GM20000 (cell line): ENCODE data around the gene RFC5.
"Not testable (repeated sequence)": the region's sequence is repeated elsewhere in the genome, so short reads cannot be mapped to it uniquely, and the experiment has no call there.

Experiments used
- DNase-seq: peaks from one replicate; pipeline ENCODE4 v3.0.0; 2012; ENCODE audit warnings: low spot score
- TF ChIP-seq, protein P1 (sequence below): IDR thresholded peaks from 2 replicates; pipeline ENCODE4 v1.5.1; 2012; ENCODE audit warnings: mild to moderate bottlenecking, control low read depth; ENCODE audit errors: extremely low read depth, missing control alignments

Gene RFC5

DNA sequence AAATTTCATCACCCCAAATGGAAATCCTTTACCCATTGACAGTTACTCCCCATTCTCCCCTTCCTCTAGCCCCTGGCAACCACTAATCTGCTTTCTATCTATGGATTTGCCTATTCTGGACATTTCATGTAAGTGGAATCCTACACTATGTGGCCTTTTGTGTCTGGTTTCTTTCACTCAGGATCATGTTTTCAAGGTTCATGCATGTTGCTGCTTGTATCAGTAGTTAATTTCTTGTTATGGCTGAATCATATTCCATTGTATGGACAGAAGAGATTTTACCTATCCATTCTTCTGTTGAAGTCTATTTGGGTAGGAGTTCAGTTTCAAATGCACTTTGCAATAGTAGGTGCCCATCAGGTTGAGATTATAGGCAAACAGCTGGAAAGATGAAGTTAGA, 1.4 kb downstream of the RFC5 start:
- DNase-seq = no peak
- TF ChIP-seq, protein P1, sequence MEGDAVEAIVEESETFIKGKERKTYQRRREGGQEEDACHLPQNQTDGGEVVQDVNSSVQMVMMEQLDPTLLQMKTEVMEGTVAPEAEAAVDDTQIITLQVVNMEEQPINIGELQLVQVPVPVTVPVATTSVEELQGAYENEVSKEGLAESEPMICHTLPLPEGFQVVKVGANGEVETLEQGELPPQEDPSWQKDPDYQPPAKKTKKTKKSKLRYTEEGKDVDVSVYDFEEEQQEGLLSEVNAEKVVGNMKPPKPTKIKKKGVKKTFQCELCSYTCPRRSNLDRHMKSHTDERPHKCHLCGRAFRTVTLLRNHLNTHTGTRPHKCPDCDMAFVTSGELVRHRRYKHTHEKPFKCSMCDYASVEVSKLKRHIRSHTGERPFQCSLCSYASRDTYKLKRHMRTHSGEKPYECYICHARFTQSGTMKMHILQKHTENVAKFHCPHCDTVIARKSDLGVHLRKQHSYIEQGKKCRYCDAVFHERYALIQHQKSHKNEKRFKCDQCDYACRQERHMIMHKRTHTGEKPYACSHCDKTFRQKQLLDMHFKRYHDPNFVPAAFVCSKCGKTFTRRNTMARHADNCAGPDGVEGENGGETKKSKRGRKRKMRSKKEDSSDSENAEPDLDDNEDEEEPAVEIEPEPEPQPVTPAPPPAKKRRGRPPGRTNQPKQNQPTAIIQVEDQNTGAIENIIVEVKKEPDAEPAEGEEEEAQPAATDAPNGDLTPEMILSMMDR = no peak

DNA sequence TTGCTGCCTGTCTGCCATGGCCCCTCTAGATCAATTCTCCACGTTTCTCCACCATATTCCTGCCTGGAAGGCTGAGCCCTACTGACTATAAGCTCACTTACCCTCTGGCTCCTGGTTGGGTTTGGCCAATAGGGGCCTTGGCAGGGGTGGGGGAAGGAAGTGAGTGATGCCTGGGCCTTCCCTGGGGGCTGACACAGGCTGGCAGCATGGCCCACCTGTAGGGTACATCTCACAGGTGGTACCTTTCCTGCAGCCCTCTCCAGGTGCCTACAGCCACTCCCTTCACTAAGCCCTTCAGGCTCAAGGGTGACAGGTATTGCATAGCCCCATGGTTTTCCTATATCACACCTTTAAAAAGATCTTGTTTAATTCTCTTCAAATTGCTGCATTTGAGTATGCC, 3.5 kb downstream of the RFC5 start:
- DNase-seq = no peak
- TF ChIP-seq, protein P1 = no peak

DNA sequence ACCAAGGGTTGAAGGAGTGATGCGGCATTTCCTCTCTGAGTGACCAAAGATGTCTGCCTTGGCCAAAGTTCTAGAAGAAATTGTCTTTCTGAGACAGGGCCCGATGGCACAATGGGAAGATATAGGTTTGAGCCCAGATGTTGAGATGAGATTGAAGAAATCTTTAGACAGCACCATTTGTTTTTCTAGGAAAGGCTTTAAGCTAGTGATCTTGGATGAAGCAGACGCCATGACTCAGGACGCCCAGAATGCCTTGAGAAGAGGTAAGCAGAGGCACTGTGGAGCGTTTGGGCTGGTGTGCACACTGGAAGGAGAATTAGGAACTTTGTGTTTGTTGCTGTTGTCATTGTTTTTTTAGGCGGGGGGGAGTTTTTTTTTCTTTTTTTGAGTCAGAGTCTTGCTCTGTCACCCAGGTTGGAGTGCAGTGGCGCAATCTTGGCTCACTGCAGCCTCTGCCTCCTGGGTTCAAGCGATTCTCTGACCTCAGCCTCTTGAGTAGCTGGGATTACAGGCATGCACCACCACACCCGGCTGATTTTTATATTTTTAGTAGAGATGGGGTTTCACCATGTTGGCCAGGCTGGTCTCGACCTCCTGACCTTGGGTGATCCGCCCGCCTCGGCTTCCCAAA, 5.7 kb downstream of the RFC5 start:
- not testable (repeated sequence) for DNase-seq

- TF ChIP-seq, protein P1 = no peak
- no peak for DNase-seq
Measured at GRCh38 chr12:118022728-118023109, 6.2 kb downstream of the RFC5 start.

DNA sequence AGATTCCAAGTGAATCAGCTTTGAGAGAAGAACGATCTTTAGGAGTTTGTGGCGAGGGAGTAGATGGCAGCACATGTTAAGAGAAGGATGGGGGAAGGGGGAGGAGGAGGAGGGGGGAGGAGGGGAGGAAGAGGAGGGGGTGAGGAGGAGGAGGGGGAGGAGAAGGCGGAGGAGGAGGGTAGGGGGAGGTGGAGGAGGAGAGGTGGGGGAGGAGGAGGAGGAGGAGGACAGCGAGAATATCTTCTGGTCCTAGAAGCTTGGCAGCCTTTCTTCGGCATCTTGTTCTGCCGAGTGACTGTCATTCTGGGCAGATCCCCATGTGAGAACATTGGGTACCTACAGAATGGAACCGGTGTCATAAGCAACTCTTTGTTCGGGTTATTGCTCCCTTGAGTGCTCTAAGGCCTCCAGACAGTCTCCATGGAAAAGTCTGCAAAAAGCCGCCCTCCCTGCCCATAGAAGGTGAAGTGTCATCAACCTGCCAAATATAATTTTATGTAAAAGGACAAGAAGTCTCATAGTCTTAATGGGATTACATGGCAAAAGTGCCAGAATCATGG, 6.9 kb downstream of the RFC5 start:
- no peak for DNase-seq
- TF ChIP-seq, protein P1 = no peak

GRCh38 chr12:118025168-118025567, 8.7 kb downstream of the RFC5 start:
- TF ChIP-seq, protein P1 = no peak
- DNase-seq = no peak

DNA sequence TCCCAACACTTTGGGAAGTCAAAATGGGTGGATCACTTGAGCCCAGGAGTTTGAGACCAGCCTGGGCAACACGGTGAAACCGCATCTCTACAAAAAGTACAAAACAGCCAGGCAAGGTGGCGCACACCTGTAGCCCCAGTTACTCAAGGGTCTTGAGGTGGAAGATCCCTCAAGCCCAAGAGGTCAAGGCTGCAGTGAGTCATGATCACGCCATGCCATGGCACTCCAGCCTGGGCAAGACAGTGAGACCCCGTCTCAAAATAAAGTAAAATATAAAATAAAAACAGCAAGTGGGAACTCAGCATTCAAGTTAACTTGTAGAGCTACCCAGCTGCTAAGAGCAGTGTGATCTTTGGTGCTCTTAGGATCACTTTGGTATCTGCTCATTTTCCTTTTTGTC, 12.7 kb downstream of the RFC5 start:
- TF ChIP-seq, protein P1 = no peak
- DNase-seq = no peak

DNA sequence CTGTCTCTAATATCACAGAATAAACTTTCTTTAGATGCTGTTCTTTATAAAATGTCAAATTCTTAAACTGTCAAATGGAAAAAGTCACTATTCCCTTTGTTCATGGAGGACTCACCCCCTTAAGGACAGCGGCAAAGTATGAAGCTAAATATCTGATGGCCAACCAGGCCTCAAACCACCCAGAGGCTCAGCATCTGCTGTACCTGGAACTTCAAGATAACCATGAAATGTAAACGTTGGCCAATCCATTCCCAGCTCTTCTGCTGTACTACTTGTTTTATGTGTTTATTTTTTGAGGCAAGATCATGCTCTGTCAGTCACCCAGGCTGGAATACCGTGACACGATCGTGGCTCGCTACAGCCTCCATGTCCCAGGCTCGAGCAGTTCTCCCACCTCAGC, 15.7 kb downstream of the RFC5 start:
- TF ChIP-seq, protein P1 = no peak
- DNase-seq = no peak
